Fibroblast of the conjunctiva (primary cell): ENCODE results near the gene RERE.

Experiments used
- DNase-seq: peaks from one replicate; pipeline ENCODE4 v3.0.0-alpha.2; 2010; ENCODE audit warnings: low read depth

The RERE gene

DNA sequence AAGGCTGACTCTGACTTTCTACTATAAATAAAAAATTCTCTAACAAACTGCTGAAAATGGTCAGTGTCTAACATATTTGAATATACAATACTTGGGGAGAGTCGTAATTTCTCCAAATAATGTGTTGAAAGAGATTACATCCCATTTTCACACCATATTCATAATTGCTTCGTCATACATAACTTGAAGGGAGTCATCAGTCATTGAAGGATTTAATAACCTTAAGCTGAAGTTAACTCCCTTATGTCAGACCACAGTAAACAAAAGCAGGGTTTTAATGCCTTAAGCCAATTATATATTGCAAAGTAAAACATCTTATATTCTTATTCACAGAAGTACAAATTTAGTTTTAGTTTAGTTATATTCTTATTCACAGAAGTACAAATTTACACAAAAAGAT, 129.9 kb downstream of the RERE start:
- DNase-seq: no peak

DNA sequence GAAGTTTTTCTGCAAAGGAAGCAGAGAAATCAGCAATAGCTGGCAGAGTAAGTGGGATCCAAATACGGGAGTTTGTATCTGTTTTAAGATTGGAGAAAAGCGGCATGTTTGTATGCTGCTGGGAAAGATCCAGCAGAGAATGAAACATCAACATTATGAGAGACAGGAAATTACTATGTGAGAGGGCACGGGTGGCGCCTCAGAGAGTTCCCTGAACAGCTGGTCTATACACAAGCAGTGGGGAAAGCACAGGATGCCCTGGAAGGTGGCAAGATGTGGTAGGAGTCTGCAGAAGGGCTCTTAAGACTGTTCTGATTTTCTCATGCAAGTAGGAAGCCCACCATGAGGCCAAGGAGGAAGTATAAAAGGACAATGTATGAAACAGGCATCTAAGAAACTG, 130.4 kb downstream of the RERE start:
- DNase-seq: no peak

DNA sequence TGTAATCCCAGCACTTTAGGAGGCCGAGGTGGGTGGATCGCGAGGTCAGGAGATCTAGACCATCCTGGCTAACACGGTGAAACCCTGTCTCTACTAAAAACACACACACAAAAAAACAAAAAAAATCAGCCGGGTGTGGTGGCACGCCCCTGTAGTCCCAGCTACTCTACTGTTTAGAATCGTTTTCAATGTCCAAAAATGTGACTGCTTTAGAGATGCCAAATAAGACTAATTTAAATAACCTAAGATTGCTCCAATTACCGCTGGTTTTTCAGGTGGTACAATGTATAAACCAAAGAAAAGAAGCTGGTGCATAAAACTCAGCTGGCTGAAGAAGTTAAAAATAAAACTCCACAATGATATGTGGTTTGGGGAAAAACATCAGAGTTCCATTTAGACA, 132.0 kb downstream of the RERE start:
- DNase-seq: no peak

DNA sequence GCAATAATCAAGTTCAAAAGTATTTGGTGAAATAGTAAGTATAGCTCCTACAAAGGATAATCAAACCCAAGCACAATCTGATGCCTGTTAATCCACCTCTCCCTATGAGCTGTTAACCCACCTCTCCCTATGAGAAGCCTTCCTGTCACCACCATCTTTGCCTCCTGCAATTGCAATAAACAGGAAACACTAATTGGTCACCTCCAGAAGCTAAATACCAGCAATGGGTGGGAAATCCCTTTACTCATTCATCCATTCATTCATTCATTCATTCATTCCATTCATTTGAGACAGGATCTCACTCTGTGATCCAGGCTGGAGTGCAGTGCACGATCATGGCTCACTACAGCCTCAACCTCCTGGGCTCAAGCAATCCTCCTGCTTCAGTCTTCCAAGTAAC, 132.8 kb downstream of the RERE start:
- no peak for DNase-seq

DNA sequence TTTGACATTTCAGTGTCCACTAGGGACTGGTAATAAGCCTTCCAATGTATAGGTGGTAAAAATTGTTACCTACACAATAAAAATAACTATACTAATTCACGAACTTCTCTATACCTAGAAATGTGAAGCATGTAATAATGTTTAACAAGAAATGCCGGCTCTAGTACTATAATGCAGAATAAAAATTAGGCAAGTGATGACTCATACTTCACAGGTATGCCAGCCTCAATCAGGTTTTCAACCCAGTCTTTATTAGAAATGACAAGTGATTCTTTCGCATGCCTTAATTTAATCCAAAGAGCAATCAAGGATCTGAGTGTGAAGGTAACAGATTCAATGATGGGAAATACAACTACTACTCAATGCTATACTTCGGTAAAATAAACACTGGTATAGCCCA, 134.9 kb downstream of the RERE start:
- DNase-seq: no peak

DNA sequence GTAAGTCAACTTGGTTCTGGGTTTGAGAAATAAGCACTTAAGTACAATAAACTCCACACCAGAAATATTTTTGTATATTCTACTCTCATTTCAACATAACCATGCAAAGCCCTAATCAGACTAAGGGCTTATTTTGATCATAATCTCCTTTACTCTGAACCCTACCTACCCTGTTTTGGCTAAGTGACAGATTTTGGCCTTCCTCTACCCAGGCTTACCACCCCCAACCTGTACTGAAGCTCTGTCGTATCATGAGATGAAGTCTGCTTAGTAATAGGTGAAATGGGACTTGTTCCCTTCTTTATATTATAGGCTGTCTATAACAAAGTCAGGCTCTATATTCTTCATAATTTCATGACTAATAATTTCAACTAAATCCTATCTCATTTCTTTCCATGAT, 135.5 kb downstream of the RERE start:
- DNase-seq: no peak

DNA sequence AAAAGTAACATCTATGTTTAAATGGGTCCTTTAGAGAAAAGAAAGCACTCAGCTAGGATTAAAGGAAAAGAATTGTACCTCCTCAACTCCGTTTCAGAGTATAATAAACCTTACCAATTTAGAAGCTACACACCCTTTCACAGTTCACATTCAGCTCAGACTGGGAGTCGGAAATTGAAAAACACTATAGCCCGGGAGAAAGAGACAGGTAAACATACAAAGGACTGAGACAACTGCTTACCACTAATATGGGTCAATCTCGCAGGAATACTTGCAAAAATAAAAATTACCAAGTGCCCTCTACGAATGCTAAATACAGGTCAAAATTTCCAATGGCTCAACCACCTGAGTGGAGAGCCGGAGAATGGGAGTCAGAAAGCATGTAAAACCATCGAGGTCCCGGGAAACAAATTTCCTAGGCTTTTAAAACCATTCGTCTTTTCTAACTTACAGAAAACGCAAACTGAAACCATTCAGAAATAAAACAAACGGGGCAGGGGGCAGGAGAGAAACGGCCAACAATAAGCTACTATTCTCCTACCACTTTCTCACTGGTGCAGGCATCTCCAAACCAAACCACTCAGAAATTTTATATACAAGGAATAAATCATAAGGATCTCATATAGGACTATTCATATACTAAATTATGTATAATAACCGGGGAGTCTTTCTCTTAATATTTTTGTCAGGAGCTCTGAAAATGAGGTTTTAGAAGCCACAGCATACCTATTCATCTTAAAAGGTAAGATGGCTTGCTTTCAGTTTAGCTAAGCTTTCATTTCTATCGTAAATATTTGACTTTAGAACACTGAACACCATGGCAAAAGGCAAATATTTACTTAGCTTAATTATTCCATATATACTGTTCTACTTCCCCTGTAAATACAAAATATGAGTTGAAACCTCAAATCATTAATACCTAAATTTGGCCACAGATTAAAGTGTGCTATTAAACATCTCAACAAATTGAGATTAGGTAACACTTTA, 136.5 kb downstream of the RERE start:
- DNase-seq: no peak

DNA sequence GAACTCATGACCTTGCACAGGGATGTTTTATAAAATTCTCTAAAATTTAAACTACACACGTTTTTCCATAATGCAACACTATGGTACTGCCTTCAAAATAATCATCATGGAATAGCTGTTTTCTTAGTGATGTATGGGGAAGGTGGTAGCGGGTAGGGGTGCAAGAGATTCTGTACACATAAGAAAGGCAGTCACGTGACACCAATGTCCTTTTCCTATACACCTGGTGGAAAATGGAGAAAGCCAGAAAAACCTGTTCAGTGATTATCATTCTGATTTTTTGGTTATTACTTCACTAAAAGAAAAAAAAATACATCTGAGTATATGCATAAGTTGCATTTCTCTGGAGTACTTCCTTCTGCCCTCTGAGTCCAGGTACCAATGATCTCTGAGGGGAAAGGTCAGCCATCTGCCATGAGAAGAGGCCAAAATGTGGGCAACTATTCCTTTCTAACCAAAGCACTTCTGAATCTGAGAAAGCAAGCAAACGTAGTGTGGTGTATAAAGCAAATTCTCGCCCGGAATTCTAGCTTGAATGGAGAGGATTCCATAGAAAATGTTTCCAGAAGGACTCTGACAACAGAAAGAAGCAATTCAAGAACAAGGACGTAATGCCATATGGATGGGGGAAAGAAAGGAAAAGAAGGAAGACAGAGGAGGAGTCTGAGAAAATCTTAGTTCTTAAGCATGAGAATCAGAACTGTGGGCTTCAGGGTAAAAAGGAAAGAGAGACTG, 137.3 kb downstream of the RERE start:
- no peak for DNase-seq

DNA sequence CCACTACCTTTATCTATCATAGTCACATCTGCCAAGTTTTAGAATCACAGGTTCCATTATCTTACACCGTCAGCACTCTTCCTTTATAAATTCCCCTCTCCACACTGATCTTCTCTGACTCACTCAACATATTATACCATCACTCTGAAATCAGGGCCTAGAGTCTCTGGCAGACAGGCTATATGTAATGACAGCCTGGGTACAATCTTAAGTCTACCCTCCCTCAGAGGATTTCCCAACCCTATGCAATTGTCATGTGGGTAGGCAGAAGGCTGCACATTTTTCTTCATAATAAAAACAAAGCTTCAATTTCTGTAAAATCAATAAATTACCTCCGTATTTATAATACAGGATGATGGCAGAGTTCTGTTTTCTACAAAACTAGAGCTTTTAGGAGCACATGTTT, 138.0 kb downstream of the RERE start:
- no peak for DNase-seq

DNA sequence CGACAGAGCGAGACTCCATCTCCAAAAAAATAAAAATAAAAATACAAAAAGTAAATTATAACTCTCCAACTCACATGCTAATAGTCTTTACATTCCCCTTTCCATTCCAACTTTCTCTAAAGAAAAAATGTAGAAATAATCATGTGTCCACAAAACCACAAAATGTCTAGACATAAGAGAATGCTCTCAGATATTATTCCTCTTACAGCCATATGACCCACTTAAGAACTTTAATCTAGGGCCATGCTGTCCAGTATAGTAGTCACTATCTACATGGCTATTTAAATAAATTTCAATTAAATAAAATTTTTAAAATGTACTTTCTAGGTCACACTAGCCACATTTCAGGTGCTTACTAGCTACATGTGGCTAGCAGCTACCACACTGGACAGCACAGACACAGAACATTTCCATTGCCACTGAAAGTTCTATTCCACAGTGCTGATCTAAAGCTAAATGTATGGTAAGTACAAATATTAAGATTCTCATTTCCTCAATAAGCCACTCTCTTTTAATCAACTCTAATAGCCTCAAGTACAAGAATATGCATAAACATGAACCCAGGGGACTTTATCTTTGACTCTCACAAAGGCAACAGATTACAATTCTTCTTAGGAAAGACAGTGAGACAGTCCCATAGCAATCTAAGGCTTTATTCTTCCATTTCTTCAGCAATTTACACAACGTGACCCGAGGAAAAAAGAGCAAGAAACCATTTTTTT, 138.6 kb downstream of the RERE start:
- no peak for DNase-seq

DNA sequence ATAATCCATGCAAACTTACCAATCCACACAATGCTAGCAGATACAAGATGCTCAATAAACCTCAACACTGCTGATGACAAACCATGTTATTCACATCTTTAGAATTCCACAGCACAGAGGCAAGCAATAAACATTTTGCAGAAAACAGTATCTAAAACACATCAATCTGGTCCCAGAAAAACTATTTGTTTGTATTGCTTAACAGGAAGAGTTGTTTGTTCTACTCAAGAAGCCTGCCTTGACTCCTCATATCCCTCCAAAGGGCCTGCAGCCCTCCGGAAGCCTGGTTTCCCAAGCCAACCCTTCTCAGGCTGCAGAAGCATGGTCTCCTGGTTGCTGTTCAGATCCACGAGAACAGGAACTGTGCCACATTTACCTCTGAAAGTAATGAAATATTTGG, 139.7 kb downstream of the RERE start:
- DNase-seq: no peak

DNA sequence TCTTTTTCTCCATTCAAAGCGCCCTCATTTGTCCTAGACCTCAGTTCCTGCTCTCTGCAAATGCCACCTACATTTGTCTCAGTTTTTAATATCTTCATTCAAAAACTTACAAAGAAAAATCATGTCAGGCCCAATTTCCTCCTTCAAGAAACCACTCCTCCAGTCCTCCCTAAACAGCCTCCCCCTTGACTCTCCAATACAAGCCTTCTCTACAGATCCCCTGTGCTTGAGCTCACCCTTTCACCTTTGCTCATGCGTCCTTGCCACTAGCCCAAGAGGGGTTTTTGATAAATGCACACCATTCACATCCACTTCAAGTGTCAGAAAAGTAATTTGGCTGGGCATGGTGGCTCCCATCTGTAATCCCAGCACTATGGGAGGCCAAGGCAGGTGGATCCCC, 140.6 kb downstream of the RERE start:
- DNase-seq: no peak

DNA sequence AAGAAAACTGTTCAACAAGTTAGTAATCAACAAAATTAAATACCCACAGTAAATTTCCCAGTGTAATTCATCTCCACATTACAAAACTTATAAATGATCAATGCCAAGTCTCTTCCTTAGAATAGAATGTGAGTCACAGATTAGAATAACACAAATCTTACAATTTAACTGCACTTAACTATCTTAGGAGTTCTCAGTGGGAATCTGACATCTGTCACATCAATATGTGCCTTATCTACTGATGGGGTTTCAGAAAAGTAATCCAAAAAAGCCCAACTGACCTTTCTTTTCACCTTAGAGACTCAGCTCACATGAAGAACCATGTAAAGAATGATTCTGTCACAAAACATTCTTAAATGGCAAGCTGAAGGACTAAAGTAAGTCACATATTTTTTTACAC, 141.4 kb downstream of the RERE start:
- DNase-seq: no peak

DNA sequence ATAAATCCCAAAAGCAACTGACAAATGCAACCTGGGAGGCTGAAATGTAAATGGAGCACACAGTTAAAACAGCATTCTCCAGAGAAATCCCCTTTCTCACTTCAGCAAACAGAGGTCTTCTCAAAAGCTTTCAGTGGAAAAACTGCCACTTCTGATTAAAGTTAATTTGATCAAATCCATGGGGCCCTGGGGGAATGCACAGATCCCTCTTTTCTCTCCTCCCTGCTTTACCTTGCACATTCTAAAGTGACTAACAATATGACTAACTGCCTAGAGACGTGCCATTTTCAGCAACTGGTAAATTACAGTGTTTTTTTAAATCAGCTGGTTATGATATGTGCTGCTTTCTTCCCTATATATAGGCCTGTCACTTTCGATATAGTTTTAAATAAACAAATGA, 142.5 kb downstream of the RERE start:
- DNase-seq: no peak

DNA sequence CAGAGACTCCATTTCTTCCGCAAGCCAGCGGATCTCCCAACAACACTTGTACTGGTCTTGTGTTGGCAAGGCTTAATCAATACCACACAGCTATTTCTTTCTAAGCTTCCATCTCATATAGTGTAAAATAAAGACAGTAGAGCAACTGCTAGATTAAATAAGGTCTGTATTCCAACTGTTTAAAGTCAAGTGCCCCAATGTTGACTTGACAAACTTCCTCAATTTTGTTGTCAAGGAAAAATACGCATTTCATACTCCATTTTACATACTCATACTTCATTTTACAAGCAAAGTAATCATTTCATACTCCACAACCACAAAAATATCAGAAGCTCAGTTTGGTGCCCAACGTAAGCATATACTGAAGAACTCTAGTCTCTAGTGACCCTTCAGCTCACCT, 143.0 kb downstream of the RERE start:
- no peak for DNase-seq

DNA sequence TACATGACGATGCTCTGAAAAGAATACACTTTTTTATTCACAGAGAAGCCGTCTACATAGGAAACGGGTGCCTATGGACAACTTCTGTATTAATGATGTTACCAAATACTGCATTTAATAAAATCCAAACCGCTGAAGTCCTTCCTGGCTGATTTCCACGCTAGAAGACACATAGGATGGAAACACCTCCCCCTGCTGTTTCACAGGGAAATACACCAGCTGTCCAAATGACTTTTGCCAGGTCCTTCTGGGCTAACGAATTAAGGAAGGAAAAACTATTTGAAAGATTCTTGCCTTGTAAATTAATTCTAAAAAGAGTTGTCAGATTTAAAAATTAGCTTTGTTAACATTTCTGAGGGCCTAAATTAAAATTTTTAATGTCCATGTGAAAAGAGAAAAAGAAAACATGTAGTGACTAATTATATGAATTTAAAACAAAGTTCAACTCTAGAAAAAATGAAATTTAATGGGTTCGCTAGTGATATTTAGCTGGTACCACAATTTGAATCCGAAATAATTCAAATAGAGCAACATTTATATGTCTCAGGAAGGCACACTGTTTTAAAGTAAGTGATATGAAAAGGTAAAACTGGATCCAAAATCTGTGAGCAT, 146.0 kb downstream of the RERE start:
- DNase-seq: peak; percentile 73

DNA sequence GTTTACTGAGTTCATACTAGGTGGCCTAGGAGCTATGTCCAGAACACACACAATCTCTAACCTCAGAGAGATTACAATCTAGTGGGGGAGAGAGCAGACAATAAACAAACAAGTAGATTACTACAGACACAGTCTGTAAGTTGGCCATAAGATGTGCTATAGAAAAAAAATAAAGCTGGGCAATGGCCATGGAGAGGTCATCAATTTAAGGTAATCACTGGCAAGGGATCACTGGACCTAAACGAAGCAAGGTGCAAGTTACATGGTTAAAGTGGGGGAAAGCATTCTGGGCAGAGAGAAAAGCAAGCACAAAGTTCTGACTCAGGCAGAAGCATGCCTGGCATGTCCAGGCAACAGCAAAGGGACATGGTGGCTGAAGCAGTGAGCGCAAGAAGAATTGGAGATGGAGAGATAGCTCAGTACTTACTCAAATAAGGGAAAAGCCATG, 147.0 kb downstream of the RERE start:
- no peak for DNase-seq

DNA sequence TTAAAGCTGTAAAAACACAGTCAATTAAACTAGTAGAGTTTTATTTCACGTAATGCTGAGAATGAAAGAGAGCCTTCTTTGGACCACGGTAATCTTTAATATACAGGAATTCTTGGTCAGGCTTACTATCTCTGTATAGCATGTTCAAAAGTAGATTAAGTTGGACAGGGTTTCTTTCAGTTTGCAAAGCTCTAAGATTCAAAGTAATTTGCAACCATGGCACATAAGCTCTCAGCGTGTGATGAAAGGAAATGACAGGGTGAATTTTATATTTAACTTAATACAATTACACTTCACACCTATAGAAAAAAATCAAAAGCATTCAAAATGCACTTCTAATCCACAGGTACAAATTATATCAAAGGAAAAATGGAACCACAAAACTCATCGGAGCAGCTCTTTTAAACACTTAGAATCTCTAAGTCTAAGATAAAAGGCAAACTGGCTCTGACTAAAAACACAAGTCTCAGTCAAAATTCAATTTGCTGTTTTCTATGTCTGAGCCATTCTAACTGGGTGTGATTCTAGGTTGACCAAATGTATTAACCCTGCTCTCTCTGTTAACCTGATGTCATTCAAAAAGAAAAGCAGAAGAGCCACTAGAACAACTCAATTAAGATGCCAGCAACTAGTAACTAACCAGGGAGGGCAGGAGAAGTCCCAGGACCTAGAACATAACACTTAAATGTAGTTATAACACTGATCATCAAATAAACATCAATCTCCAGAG, 147.7 kb downstream of the RERE start:
- DNase-seq: no peak

DNA sequence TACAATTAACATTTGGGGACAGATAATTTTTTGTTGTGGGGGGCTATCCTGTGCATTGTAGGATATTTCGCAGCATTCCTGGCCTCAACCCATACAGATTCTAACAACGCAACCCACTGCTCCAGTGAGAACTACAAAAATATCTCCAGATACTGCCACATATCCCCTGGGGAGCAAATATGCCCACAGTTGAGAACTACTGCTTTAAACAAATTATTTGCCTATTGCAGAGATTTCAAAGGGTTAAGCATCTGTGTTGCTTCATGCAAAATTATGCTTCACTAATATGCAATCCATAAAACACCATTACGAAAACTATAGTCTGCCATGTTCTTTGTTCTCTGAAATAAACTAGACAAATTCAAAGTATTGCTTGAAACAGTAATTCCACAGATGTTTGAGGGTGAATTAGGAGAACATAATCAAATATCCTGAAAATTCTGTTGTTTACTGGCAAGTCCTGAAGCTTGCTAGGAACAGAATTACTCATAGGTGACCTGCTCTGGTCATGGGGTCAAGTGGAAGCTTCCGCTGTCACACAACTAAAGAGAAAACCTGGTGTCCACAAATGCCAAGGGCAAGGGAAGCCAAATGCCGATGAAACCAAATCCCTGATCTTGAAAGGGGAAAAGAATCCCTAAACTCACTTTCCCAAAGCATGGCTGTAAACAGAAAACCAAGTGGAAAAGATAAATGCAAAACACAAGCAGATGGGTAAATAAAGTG, 149.4 kb downstream of the RERE start:
- DNase-seq: no peak

DNA sequence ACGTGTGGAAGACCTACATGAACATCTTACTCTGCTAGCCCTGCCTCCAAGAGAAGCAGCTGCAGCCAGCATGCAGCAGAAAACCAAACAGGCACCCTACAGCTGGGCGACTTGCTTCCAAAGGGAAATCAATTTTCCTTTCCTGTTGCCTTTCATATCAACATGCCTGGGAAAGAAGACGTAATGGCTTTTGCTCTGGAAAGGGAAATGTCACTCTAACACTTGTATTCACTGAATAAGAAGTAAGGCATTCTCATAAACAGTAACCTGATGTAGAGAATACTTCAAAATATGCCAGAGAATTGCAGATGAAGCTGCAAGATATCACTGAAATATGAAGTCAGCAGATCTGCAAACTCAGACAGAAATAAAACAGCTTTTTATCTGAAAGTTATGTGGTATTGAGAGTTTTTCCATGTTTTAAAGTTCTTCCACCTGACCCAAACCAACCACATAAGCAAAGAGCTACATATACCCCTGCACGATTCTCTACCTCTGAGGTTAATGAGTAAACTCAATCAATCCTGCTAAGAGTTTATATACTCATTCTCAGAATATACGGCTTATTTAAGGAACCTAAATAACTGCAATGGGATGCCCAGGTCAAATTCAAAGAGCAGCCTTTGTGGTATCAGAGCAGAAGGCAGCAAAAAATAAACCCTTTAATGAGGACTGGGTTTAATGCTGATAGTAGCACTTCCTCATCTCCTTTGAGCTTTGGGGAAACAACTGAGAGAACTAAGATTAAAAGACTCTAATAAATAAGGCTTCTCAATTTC, 150.9 kb downstream of the RERE start:
- DNase-seq: no peak
